Cerebellar nuclear complex (tissue), 1 donor: Measurements from ENCODE around the gene TOR4A.
A peak's percentile ranks its signal among the peaks of the same experiment; 100 is the strongest.

Source experiments
- DNase-seq, 2 experiments: peaks; one replicate each; lab custom pipeline; 2025; lab: John Stamatoyannopoulos, UW

The TOR4A gene

GRCh38 chr9:137294681-137295237 lies 17.2 kb downstream of the TOR4A start:
- DNase-seq = no peak

DNA sequence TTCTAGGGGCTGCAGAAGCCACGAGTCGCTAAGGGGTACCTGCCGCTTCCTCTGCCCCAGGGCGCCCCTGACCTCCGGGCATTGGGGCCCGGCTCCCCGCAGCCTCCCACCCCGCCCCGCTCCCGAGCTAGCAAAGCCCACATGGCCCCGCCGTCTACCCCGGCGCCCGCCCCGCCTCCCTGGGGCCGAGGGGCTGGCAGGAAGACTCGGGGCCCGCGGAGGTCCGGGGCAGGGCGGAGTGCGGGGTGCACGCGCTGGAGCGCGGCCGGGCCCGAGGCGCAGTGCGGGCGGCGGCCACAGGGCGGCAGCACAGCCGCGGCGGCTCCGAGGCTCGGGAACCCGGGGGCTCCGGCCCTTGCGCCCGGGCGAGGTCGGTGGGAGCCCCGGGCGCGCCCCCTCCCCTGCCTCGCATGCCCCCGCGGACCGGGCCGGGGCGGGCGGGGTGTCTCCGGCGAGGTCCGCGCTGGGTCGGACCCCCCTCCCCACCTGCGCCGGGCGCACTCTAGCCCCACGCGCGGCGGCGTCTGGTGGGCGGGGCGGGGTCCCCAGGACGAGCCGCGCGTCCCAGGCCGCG lies 17.8 kb downstream of the TOR4A start:
- DNase-seq = no peak

- DNase-seq = no peak
Measured at GRCh38 chr9:137295849-137296669, 18.5 kb downstream of the TOR4A start.

GRCh38 chr9:137296670-137297664 lies 19.4 kb downstream of the TOR4A start:
- no peak for DNase-seq

- DNase-seq = no peak
Measured at GRCh38 chr9:137297966-137298365, 20.4 kb downstream of the TOR4A start.

DNA sequence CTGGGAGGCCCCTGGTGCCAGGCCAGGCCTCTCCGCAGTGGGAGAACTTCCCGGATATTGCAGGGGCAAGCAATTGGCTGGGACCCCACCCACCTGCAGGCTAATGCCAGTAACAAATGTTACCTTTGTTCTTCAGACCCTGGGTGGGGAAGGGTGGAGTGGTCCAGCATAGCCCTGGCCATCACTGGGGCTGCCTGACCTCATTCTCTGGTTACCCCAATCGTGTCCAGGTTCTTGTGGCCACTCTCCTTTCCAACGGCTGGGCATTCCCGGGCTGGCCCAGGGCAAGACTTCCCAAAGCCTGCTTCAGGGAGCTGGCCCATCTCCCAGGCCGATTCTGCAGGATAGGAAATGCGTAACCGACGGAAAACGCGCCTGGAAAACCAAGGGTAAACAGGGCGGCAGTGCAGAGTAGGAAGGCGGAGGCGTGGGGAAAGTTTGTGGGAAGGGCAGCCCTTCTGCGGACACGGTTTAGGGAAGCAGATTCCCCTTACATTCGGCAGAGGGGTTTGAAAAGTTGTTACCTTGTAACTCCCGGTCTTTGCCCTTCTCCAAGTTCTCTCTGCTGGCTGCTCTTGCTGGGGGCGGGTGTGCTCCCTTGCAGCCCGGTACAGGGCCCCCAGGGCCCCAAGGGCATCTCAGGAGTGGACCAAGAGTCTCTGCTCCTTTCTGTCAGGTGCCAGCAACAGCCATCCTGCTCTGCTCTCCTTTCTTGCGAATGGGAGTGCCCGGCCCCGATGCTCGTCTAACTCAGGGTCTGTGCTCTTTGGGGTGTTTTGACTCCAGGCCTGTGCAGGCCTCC lies 21.1 kb downstream of the TOR4A start:
- DNase-seq = no peak

GRCh38 chr9:137299203-137299565 lies 21.7 kb downstream of the TOR4A start:
- DNase-seq = no peak

GRCh38 chr9:137299938-137300337 lies 22.4 kb downstream of the TOR4A start:
- no peak for DNase-seq

- DNase-seq = no peak
Measured at GRCh38 chr9:137300567-137301080, 23.1 kb downstream of the TOR4A start.

DNA sequence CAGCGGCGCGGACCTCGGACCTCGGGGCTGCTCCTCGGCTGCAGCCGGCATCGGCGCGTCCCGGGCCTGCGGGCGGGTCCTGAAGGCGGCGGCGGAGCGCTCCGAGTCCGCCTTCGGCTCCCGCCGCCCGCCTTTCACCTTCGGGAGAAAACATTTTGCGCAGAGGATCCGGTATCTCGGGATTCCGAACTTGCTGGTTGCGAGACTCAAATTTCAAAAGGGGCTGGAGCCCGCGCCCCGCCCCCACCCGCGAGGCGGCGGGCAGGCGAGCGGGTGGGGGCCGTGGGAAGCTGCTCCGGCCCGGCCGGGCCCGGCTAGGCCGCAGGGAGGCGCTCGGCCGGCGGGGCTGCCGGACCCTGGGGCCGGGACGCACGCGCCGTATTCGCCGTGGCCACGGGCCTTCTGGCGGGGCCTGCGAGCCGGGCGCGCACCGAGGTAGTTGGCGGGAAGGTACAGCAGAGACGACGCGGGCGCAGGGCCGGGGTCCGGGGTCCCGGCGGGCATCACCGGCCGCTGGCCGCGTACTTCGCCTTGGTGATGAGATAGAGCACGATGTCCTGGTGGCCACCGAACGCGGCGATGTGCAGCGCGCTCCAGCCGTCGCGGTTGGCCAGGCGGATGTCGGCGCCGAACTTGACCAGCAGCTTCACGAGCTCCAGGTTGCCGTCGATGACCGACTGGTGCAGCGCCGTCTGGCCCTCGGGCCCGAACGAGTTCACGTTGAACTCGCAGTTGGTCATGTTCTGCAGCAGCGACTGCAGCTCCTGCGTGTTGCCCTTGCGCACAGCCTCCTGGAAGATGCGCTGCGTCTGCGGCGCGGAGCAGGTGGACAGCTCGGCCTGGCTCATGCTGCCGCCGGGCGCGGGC lies 23.8 kb downstream of the TOR4A start:
- no peak for DNase-seq

GRCh38 chr9:137302118-137302448 lies 24.6 kb downstream of the TOR4A start, which contains the start of gene NRARP:
Gene NRARP, minus strand, starts transcription at chr9:137302271. Its CDS starts 343 bp downstream, at chr9:137301928.
- DNase-seq = peak in 1 of 2 experiments; percentile 4

- DNase-seq = no peak
Measured at GRCh38 chr9:137302449-137303150, 25.1 kb downstream of the TOR4A start.

DNA sequence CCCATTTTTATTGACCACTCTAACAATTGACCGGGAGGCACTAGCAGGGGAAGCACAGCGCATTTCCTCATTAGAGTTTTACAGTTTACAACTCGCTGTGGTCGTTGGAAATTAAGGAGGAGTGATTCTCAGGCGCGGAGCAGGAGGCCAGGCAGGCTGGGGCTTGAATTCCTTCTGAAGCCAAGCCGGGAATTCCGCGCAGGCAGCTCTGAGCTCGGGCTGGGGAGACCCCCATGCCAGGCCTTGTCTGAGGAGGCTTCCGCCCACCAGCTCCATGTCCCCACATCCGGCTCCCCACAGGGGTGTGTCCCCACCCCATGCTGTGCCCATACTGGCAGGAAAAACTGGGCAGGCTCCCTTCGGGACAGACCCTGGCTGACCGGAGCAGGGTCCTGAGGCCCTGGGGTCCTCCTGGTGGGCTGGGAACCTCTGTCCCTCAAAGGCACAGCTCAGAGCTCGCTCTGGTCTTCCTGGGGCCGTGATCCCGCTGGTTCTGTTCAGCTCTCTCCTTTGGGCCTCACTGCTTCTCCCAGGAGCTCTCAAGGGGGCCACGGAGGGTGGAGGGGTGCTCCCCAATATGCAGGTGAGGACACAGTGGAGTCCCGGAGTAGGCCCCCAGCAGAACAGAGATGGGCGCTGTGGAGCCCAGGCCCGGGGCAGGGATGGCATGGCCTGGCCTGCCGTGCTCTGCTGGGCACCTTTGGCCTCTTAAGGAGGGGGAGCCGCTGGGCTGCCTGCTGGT lies 25.8 kb downstream of the TOR4A start:
- DNase-seq = no peak

DNA sequence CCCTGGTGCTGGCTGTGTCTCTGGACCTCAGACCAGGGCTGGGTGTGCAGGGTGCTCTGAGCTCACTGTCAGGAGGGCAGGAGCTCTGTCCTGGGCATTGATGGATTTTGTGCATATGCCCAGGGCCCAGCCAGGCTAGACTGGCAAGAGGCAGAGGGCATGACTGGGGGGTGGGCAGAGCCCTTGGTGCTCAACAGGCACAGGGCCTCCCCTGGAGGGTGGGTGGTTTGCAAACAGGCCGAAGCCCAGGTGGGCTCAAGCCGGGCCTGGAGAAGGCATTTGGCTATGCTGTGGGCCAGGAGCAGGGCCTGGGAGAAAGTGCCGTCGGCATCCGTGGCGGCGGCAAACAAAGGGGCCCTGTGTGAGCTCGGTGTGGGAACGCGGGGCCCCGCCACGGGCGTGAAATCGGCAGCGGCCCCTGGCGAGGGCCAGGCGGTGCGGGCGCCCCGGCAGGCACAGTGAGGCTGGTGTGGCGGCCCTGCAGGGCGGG lies 26.4 kb downstream of the TOR4A start:
- no peak for DNase-seq

DNA sequence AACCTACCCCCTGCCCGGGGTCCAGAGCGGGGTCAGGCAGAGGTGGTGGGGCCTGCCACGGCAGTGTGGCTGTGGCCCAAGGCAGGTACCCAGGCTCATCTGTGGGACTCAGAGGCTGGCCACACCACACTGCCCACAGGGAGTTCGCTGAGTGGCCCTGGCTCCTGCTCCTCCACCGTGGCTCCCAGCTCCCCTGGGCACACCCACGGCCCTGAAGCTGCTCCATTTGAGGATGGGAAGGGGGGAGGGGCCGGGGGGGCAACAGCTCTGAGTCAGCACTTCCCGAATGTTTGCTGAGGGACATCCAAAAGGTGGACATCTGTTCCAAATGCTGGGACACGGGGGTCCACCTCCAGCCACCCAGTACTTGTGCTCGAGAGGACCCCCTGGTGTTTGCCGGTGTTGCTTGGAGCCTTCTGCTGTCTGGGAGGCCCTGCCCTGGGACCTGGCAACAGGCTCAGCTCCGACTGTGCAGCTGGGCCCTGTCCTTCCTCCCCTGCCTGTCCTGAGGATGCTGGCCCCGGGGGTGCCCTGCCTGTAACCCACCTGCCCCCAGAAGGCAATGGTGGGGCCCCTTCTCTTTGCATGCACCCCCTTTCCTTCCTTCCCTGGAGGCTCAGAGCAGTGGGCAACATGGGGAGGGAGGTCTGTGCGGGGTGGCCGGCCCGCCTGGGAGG lies 27.0 kb downstream of the TOR4A start:
- DNase-seq = no peak

- DNase-seq = no peak
Measured at GRCh38 chr9:137305060-137305797, 27.7 kb downstream of the TOR4A start.

- DNase-seq = no peak
Measured at GRCh38 chr9:137305798-137306065, 28.2 kb downstream of the TOR4A start.
